ENCODE results near the gene ALDH1A3.

ALDH1A3 gene

GRCh38 chr15:100931143-100931890 lies 51.7 kb downstream of the ALDH1A3 start:
- no peak for DNase-seq
- Histone ChIP-seq H3K36me3 (no peaks in the 10 kb centered on the region), H3K9me3 (ENCODE audit: severe bottlenecking) (no peaks in the 10 kb centered on the region), H3K27me3 (ENCODE audit: insufficient read depth, low read depth, severe bottlenecking) (no peaks in the 10 kb centered on the region), H3K4me3 (ENCODE audit: low read depth, low read length) (no peak overlapping the region), H3K27ac (no peak overlapping the region)
- no peak for TF ChIP-seq CTCF (IDR thresholded peaks at IDR 0.05; ENCODE audit: low read depth, low read length)

GRCh38 chr15:100932676-100933348 lies 53.2 kb downstream of the ALDH1A3 start:
- Histone ChIP-seq H3K27ac (no peak overlapping the region), H3K9me3 (ENCODE audit: severe bottlenecking) (no peaks in the 10 kb centered on the region), H3K36me3 (no peaks in the 10 kb centered on the region), H3K27me3 (ENCODE audit: insufficient read depth, low read depth, severe bottlenecking) (no peaks in the 10 kb centered on the region), H3K4me3 (ENCODE audit: low read depth, low read length) (no peak overlapping the region)
- no peak for TF ChIP-seq CTCF (IDR thresholded peaks at IDR 0.05; ENCODE audit: low read depth, low read length)
- DNase-seq, result no peak

GRCh38 chr15:100934166-100934565 lies 54.5 kb downstream of the ALDH1A3 start:
- TF ChIP-seq CTCF (IDR thresholded peaks at IDR 0.05; ENCODE audit: low read depth, low read length), result no peak
- no peaks in the 10 kb centered on the region for H3K27me3 ChIP-seq (ENCODE audit: insufficient read depth, low read depth, severe bottlenecking)
- H3K36me3 ChIP-seq, result no peaks in the 10 kb centered on the region
- no peak overlapping the region for H3K4me3 ChIP-seq (ENCODE audit: low read depth, low read length)
- H3K27ac ChIP-seq, result no peak overlapping the region
- no peaks in the 10 kb centered on the region for H3K9me3 ChIP-seq (ENCODE audit: severe bottlenecking)
- DNase-seq, result no peak

DNA sequence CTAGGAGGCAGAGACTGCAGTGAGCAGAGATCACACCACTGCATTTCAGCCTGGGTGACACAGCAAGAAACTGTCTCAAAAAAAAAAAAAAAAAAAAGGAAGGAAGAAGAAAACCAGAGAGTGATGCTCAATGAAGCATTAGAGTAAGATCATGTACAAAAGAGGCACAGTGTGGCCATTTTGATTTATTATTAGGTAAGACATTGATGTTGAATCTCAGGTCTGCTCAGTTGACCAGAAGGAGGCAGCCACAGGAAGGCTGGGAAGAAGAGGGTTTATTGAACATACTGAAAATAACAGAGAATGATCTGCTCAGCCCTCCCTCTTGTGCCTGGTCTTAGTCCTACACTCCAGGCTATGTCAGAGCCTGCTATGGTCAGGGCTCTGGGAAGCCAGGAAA lies 55.1 kb downstream of the ALDH1A3 start:
- no peaks in the 10 kb centered on the region for H3K27me3 ChIP-seq (ENCODE audit: insufficient read depth, low read depth, severe bottlenecking)
- no peaks in the 10 kb centered on the region for H3K36me3 ChIP-seq
- H3K9me3 ChIP-seq (ENCODE audit: severe bottlenecking), result no peaks in the 10 kb centered on the region
- no peak for DNase-seq
- H3K4me3 ChIP-seq (ENCODE audit: low read depth, low read length), result no peak overlapping the region
- H3K27ac ChIP-seq, result no peak overlapping the region
- no peak for TF ChIP-seq CTCF (IDR thresholded peaks at IDR 0.05; ENCODE audit: low read depth, low read length)

GRCh38 chr15:100937171-100937570 lies 57.5 kb downstream of the ALDH1A3 start:
- TF ChIP-seq CTCF (IDR thresholded peaks at IDR 0.05; ENCODE audit: low read depth, low read length), result no peak
- H3K9me3 ChIP-seq (ENCODE audit: severe bottlenecking), result no peaks in the 10 kb centered on the region
- no peaks in the 10 kb centered on the region for H3K27me3 ChIP-seq (ENCODE audit: insufficient read depth, low read depth, severe bottlenecking)
- DNase-seq, result no peak
- H3K4me3 ChIP-seq (ENCODE audit: low read depth, low read length), result no peak overlapping the region
- H3K36me3 ChIP-seq, result no peaks in the 10 kb centered on the region
- H3K27ac ChIP-seq, result no peak overlapping the region
